ENCODE data around the gene ARID3B.

ARID3B gene

DNA sequence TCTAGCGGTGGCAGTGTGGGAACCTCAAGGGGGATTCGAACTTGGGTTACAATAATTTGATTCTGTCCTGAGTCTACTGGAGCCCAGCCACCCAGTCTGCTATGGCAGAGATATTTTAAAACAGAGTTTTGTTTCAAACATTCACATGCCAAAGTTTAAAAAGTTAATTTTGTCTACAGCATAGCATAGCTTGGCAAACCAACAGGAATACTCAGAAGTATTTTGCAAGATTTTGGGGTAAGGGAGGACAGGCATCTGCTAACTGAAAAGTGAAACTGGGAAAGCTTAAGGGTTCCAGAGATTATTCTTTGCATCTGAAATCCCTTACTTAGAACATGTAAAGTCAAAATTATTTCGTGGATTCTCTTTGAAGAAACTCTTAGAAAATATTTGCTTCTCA lies 6.6 kb downstream of the ARID3B start:
- Histone ChIP-seq H3K4me3 (ENCODE audit: low read depth in 1 of 2, low read length in 2 of 2) (no peak overlapping the region), H2AFZ (ENCODE audit: low read depth, low read length) (no peak overlapping the region), H3K9me3 (ENCODE audit: insufficient read depth, low read length, severe bottlenecking) (no peaks in the 10 kb centered on the region), H3K4me1 (ENCODE audit: insufficient read depth, low read length) (peaks cover 46% of the 10 kb centered on the region), H3K79me2 (ENCODE audit: insufficient read depth, low read length) (peaks cover 11% of the 10 kb centered on the region), H3K27me3 (ENCODE audit: insufficient read depth, low read length, poor library complexity) (no peaks in the 10 kb centered on the region), H3K27ac (ENCODE audit: low read length) (no peak overlapping the region), H3K4me2 (ENCODE audit: insufficient read depth, low read length) (no peak overlapping the region), H4K20me1 (ENCODE audit: insufficient read depth, low read length) (peaks cover 48% of the 10 kb centered on the region), H3K36me3 (ENCODE audit: insufficient read depth, low read length) (peaks cover 4% of the 10 kb centered on the region; the same call in 1 of the 2 replicates), H3K9ac (ENCODE audit: low read depth, low read length) (no peak overlapping the region)
- DNase-seq (no peak), ATAC-seq (ENCODE audit: insufficient read depth, low read depth) (no peak)
- TF ChIP-seq, protein P1, sequence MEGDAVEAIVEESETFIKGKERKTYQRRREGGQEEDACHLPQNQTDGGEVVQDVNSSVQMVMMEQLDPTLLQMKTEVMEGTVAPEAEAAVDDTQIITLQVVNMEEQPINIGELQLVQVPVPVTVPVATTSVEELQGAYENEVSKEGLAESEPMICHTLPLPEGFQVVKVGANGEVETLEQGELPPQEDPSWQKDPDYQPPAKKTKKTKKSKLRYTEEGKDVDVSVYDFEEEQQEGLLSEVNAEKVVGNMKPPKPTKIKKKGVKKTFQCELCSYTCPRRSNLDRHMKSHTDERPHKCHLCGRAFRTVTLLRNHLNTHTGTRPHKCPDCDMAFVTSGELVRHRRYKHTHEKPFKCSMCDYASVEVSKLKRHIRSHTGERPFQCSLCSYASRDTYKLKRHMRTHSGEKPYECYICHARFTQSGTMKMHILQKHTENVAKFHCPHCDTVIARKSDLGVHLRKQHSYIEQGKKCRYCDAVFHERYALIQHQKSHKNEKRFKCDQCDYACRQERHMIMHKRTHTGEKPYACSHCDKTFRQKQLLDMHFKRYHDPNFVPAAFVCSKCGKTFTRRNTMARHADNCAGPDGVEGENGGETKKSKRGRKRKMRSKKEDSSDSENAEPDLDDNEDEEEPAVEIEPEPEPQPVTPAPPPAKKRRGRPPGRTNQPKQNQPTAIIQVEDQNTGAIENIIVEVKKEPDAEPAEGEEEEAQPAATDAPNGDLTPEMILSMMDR (IDR thresholded peaks at IDR 0.05; ENCODE audit: borderline replicate concordance, extremely low read depth, low read length, poor library complexity, severe bottlenecking): no peak
- no peak for TF ChIP-seq EZH2 (IDR thresholded peaks at IDR 0.05; ENCODE audit: borderline replicate concordance, low read depth, low read length, severe bottlenecking)

DNA sequence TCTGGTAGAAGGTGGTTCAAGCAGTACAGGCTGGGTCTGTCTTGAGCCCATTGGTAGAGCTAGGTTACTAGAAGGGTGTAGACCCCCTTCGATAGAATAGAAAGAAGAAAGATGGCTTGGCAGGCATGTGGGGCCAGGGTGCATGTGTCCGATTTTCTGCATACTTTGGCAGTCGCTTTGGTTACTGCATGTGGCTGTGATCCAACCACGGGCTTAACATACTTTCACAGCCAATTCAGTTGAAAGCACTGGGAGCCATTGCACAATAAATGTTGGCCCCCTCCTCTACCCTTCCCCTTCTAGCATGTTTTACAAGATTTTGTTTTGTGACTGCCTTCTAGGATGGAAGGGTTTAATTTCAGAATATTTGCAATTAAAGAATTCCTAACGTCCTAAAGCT lies 7.2 kb downstream of the ARID3B start:
- peaks cover 46% of the 10 kb centered on the region for H4K20me1 ChIP-seq (ENCODE audit: insufficient read depth, low read length)
- TF ChIP-seq, protein P1 (IDR thresholded peaks at IDR 0.05; ENCODE audit: borderline replicate concordance, extremely low read depth, low read length, poor library complexity, severe bottlenecking): no peak
- TF ChIP-seq EZH2 (IDR thresholded peaks at IDR 0.05; ENCODE audit: borderline replicate concordance, low read depth, low read length, severe bottlenecking): no peak
- no peak overlapping the region for H3K4me3 ChIP-seq (ENCODE audit: low read depth in 1 of 2, low read length in 2 of 2)
- peaks cover 11% of the 10 kb centered on the region for H3K79me2 ChIP-seq (ENCODE audit: insufficient read depth, low read length)
- no peaks in the 10 kb centered on the region for H3K27me3 ChIP-seq (ENCODE audit: insufficient read depth, low read length, poor library complexity)
- H3K4me2 ChIP-seq (ENCODE audit: insufficient read depth, low read length): no peak overlapping the region
- no peak overlapping the region for H3K9ac ChIP-seq (ENCODE audit: low read depth, low read length)
- no peak for DNase-seq
- H3K9me3 ChIP-seq (ENCODE audit: insufficient read depth, low read length, severe bottlenecking): no peaks in the 10 kb centered on the region
- no peak overlapping the region for H2AFZ ChIP-seq (ENCODE audit: low read depth, low read length)
- H3K36me3 ChIP-seq (ENCODE audit: insufficient read depth, low read length): peaks cover 4% of the 10 kb centered on the region; the same call in 1 of the 2 replicates
- H3K27ac ChIP-seq (ENCODE audit: low read length): no peak overlapping the region
- peaks cover 40% of the 10 kb centered on the region for H3K4me1 ChIP-seq (ENCODE audit: insufficient read depth, low read length)
- no peak for ATAC-seq (ENCODE audit: insufficient read depth, low read depth)

DNA sequence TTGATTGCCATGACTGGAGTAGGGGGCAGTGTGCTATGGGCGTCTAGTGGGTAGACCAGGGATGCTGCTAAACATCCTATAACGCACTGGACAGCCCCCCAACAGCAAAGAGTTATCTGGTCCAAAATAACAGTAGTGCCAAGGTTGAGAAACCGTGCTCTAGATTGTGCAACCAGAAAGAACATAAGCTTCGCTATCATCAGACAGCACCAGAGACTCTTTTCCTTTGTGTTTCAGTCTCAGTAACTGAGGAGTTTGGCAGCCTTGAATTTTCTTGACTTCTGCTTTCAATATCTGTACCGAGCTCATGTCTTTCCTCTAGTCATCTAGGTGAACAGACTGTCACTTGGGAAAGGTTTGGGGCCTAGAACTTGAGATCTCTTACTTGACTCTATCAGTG lies 8.8 kb downstream of the ARID3B start:
- DNase-seq (no peak), ATAC-seq (ENCODE audit: insufficient read depth, low read depth) (no peak)
- Histone ChIP-seq H3K4me3 (ENCODE audit: low read depth in 1 of 2, low read length in 2 of 2) (no peak overlapping the region), H3K36me3 (ENCODE audit: insufficient read depth, low read length) (peaks cover 4% of the 10 kb centered on the region; the same call in 1 of the 2 replicates), H4K20me1 (ENCODE audit: insufficient read depth, low read length) (peaks cover 40% of the 10 kb centered on the region), H3K9ac (ENCODE audit: low read depth, low read length) (no peak overlapping the region), H3K4me2 (ENCODE audit: insufficient read depth, low read length) (no peak overlapping the region), H3K27me3 (ENCODE audit: insufficient read depth, low read length, poor library complexity) (no peaks in the 10 kb centered on the region), H3K4me1 (ENCODE audit: insufficient read depth, low read length) (peaks cover 34% of the 10 kb centered on the region), H3K27ac (ENCODE audit: low read length) (no peak overlapping the region), H2AFZ (ENCODE audit: low read depth, low read length) (no peak overlapping the region), H3K79me2 (ENCODE audit: insufficient read depth, low read length) (peaks cover 11% of the 10 kb centered on the region), H3K9me3 (ENCODE audit: insufficient read depth, low read length, severe bottlenecking) (no peaks in the 10 kb centered on the region)
- TF ChIP-seq EZH2 (IDR thresholded peaks at IDR 0.05; ENCODE audit: borderline replicate concordance, low read depth, low read length, severe bottlenecking): no peak
- TF ChIP-seq, protein P1 (IDR thresholded peaks at IDR 0.05; ENCODE audit: borderline replicate concordance, extremely low read depth, low read length, poor library complexity, severe bottlenecking): no peak

DNA sequence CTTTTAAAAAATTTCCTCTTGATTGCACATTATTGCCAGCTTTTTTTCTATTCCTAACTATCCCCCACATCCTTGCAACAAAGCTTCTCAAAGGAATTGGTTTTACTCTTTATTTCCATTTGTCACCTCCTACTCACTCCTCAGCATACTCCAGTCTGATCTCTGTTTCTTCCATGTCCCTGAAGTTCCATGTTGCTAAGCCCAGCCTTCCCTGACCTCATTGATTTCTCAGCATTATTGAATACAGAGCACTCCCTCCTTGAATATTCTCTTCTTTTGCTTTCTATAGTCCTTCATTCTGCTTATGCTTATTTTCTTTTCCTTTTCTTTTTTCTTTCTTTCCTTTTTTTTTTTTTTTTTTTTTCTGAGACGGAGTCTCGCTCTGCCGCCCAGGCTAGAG lies 10.7 kb downstream of the ARID3B start:
- peaks cover 28% of the 10 kb centered on the region for H4K20me1 ChIP-seq (ENCODE audit: insufficient read depth, low read length)
- no peak overlapping the region for H3K27ac ChIP-seq (ENCODE audit: low read length)
- peaks cover 11% of the 10 kb centered on the region for H3K79me2 ChIP-seq (ENCODE audit: insufficient read depth, low read length)
- H3K9me3 ChIP-seq (ENCODE audit: insufficient read depth, low read length, severe bottlenecking): no peaks in the 10 kb centered on the region
- ATAC-seq (ENCODE audit: insufficient read depth, low read depth): no peak
- peaks cover 17% of the 10 kb centered on the region for H3K4me1 ChIP-seq (ENCODE audit: insufficient read depth, low read length)
- H3K4me2 ChIP-seq (ENCODE audit: insufficient read depth, low read length): no peak overlapping the region
- no peak for TF ChIP-seq EZH2 (IDR thresholded peaks at IDR 0.05; ENCODE audit: borderline replicate concordance, low read depth, low read length, severe bottlenecking)
- TF ChIP-seq, protein P1 (IDR thresholded peaks at IDR 0.05; ENCODE audit: borderline replicate concordance, extremely low read depth, low read length, poor library complexity, severe bottlenecking): no peak
- H2AFZ ChIP-seq (ENCODE audit: low read depth, low read length): no peak overlapping the region
- H3K27me3 ChIP-seq (ENCODE audit: insufficient read depth, low read length, poor library complexity): no peaks in the 10 kb centered on the region
- H3K9ac ChIP-seq (ENCODE audit: low read depth, low read length): no peak overlapping the region
- no peak for DNase-seq
- H3K4me3 ChIP-seq (ENCODE audit: low read depth in 1 of 2, low read length in 2 of 2): no peak overlapping the region
- peaks cover 4% of the 10 kb centered on the region; the same call in 1 of the 2 replicates for H3K36me3 ChIP-seq (ENCODE audit: insufficient read depth, low read length)

Data from DND-41 (cell line).